ENCODE data around the gene FARSB.

The FARSB gene

DNA sequence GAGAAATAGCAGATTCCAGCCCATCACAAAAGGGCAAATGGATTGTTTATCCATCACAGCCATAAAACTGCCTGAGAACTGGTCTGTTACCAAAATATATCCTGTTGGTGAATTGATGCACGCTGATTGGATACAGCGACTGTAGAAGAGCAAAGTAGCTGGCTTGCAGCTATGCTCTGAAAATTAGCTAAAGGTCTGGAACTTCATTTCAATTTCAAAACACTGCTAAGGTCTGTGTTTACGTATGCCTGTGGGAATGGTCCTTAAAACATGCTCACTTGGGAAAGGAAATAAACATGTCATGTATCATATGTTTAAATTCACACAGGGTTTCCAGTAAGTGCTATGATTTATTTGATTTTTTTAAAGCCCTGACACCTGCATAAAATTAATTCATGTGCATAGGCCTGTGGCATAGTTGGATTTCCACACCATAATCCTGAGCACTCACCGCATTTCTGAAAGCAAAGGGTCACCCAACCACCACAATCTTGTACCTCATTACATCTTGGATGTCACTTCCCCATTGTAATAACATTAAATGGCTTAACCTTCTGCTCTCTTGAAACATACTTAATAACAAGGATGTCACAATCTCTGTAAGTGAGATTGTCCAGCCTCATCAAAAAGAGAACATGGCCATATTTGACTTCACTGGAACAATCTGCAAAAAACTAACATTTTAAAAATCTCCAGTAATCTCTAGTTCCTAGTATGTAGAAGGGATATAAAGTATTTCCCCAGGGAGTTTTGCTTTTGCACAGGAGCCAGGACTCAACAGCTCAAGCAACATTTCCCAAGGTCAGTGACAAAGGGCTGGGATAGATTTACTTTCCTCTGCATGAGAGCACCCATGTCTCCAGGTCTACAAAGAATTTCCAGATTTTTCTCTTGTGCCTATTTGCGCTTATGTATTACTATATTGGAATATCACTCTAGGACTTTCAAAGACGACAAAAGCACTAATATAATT, 109.8 kb downstream of the FARSB start:
- no peak for DNase-seq

DNA sequence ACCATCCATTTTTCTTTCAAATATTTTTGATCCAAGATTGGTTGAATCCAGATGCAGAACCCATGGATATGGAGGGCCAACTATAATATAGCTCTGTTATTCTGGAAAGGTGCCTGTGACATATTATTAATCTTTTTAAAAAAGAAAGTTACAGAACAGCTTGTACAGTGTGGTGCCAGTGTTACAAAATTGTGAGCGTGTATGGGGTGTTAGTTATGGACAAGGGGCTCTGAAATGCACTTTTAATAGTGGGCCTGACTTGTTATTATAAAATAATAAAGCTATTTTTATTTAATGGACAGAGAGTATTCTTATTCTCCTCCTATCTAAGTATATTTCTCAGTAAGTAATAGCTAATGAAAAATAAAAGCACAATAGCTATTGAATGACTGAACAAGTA, 111.2 kb downstream of the FARSB start:
- no peak for DNase-seq

DNA sequence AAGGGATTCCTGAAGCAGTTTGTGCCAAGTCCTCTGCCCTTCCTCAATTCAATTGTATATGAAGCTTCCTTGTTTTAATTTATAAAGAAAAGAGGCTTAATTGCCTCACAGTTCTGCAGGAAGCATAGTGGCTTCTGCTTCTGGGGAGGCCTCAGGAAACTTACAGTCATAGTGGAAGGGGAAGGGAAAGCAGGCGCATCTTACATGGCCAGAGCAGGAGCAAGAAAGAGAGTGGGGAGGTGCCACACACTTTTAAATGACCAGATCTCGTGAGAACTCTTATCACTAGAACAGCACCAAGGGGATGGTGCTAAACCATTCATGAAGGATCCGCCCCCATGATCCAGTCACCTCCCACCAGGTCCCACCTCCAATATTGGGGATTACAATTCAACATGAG, 117.4 kb downstream of the FARSB start:
- DNase-seq = no peak

- DNase-seq = no peak
Measured at GRCh38 chr2:222535477-222535876, 120.4 kb downstream of the FARSB start.

DNA sequence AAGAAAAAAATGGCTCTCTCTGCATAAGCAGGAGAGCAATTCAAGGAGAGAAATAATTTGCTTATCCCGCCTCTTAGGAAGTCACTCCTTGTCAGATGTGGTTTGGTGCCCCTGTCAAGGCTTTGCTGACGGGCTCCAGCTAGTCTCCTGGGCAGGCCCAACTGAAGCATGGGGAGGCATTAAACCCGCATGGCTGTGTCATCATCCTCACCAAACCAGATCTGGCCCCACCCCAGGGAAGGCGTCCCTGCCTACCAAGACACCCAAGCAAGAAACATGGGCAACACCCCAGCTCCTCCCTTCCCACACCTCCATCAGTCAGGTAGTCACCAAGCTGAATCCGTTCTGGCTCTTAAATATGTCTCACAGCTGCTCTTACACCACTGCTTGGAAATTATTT, 123.6 kb downstream of the FARSB start:
- DNase-seq = no peak

DNA sequence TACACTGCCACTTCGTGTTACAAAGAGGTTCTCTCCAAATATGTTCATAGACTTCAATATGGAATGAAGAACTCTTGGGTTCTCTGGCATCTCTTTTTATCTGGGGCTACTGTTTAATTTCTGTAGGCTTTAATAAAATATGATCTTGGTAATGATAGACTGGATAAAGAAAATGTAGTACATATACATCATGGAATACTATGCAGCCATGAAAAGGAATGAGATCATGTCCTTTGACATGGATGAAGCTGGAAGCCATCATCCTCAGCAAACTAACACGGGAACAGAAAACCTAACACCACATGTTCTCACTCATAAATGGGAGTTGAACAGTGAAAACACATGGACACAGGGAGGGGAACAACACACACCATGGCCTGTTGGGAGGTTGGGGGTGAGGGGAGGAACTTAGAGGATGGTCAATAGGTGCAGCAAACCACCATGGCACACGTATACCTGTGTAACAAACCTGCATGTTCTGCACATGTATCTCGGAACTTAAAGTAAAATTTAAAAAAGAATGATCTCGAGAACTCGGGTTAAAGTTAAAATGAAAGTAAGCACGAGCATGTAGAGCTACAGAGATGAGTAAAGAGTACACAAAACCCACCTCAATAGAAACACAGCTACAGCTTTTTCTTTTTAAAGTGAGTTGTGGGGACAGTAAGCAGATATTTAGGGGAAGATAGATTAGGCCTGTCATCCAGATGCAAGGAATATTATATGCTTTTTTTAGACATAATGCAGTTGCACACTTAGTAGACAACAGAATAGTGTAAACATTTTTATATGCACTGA, 129.2 kb downstream of the FARSB start:
- DNase-seq = no peak

- no peak for DNase-seq
Measured at GRCh38 chr2:222525811-222526210, 130.1 kb downstream of the FARSB start.

- no peak for DNase-seq
Measured at GRCh38 chr2:222523783-222524544, 131.9 kb downstream of the FARSB start.

- DNase-seq = no peak
Measured at GRCh38 chr2:222522082-222522481, 133.8 kb downstream of the FARSB start.

DNA sequence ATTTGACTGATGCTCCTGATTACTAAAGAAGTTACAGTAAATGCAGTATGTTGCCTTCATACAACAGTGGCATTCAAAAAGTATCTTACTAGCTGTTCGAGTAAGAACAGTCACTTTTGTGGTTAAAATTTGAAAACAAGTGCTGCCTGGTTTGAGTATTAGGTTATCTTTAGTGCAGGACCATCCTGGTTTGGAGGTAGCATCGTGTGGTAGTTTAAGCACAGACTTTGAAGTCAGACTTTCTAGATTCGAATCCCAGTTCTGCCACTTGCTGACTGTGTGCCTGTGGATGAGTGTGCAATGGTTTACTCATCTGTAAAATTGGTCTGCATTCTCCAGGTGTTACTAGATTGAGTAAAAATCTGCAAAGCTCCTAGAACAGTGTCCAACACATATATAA, 134.8 kb downstream of the FARSB start:
- DNase-seq = no peak

All from NK-92 treated with Interleukin-12 subunit alpha and Interleukin-12 subunit beta, amount 100 ng/mL, for 24 hours (cell line).